Vagina (tissue), 2 donors: ENCODE results near the gene TUBE1.

Source experiments
- CTCF ChIP-seq, 3 experiments: fragments of 450-650 bp in 2 of 3; fragments of 200-600 bp in 1 of 3; sonication (generic) in 1 of 3; IDR thresholded peaks; one replicate each; pipeline ENCODE4 v1.5.1; 2017 to 2019; ENCODE audit warnings: antibody characterized with exemption in 3 of 3, mild to moderate bottlenecking in 2 of 3, moderate library complexity in 2 of 3
- POLR2A ChIP-seq, 2 donors: fragments of 450-650 bp; IDR thresholded peaks; one replicate each; pipeline ENCODE4 v1.6.1; 2017; ENCODE audit warnings: antibody characterized with exemption in 2 of 2, mild to moderate bottlenecking in 2 of 2, moderate library complexity in 2 of 2
- POLR2AphosphoS5 ChIP-seq, 2 donors: sonication (generic); formaldehyde crosslinking; IDR thresholded peaks; one replicate each; pipeline ENCODE4 v1.9.0; 2017; ENCODE audit warnings: antibody characterized with exemption in 2 of 2, mild to moderate bottlenecking in 2 of 2, low read depth in 1 of 2; ENCODE audit not compliant: insufficient read depth in 1 of 2

DNA sequence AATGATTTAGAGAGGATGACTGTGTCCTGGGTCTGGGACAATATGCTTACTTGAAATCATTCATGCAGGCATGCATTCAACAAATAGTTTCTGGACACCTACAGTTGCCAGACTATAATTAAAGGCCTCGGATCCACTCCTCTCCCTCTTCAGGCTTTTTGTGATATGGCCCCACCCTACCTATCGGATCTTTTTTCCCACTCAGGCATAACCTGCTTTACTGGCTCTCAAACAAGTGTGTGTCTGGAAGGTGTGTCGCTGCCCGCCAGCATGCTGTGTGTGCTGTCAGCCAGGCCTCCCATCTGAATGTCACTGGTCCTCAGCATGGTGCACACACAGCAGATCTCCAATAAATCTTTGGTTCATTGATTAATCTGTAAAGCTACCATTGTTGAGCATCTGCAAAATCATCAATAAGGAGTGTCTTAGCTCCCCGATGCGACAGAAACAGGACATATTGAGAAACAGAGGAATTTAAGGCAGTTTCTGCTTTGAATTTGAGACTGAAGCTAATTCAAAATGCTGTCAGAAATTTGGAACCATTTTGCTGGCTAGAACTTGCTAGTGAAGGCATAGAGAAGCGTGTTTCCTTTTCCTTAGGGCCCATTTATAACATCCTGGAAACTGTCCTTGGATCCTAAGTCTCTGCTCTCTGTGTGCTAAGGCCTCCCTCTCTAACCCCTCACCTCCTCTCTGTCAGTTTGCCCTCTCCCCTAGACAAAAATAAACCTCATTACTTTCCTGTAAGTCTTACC lies 56.9 kb downstream of the TUBE1 start:
- TF ChIP-seq POLR2AphosphoS5 (IDR thresholded peaks at IDR 0.05; ENCODE audit: insufficient read depth in 1 of 2, low read depth in 1 of 2) = no peak
- TF ChIP-seq CTCF (IDR thresholded peaks at IDR 0.05) = no peak
- TF ChIP-seq POLR2A (IDR thresholded peaks at IDR 0.05) = no peak
